Fibroblast of the conjunctiva (primary cell): ENCODE data around the gene C2orf80.
"Not testable (repeated sequence)": the region's sequence is repeated elsewhere in the genome, so short reads cannot be mapped to it uniquely, and the experiment has no call there.

Experiments used
- DNase-seq: peaks from one replicate; pipeline ENCODE4 v3.0.0-alpha.2; 2010; ENCODE audit warnings: low read depth

C2orf80 gene

GRCh38 chr2:208179028-208179609, 10.7 kb downstream of the C2orf80 start:
- DNase-seq = no peak

GRCh38 chr2:208175840-208176153, 14.0 kb downstream of the C2orf80 start:
- no peak for DNase-seq

GRCh38 chr2:208175069-208175839, 14.6 kb downstream of the C2orf80 start:
- peak; percentile 62 for DNase-seq

GRCh38 chr2:208174144-208174543, 15.7 kb downstream of the C2orf80 start:
- no peak for DNase-seq

GRCh38 chr2:208172125-208172524, 17.7 kb downstream of the C2orf80 start:
- no peak for DNase-seq

- no peak for DNase-seq
Observed at GRCh38 chr2:208164951-208165755, 24.7 kb downstream of the C2orf80 start.

GRCh38 chr2:208163489-208163888, 26.3 kb downstream of the C2orf80 start, which contains the start of gene CRYGA:
CRYGA (minus strand) TSS chr2:208163589; CDS start chr2:208163556, 33 bp downstream.
- no peak for DNase-seq

- no peak for DNase-seq
Observed at GRCh38 chr2:208156439-208156838, 33.4 kb downstream of the C2orf80 start.

GRCh38 chr2:208153156-208153555, 36.7 kb downstream of the C2orf80 start:
- DNase-seq = no peak

GRCh38 chr2:208150956-208151355, 38.9 kb downstream of the C2orf80 start:
- no peak for DNase-seq

GRCh38 chr2:208150094-208150493, 39.7 kb downstream of the C2orf80 start:
- no peak for DNase-seq

GRCh38 chr2:208148803-208149202, 41.0 kb downstream of the C2orf80 start:
- DNase-seq = no peak

GRCh38 chr2:208147759-208148158, 42.1 kb downstream of the C2orf80 start:
- no peak for DNase-seq

- no peak for DNase-seq
Observed at GRCh38 chr2:208147008-208147407, 42.8 kb downstream of the C2orf80 start.

- DNase-seq = no peak
Observed at GRCh38 chr2:208146006-208146405, 43.8 kb downstream of the C2orf80 start, which contains the start of gene CRYGB. CRYGB (minus strand) TSS chr2:208146158; CDS start chr2:208146120, 38 bp downstream.

- DNase-seq = no peak
Observed at GRCh38 chr2:208142925-208143799, 46.7 kb downstream of the C2orf80 start.

GRCh38 chr2:208142240-208142924, 47.4 kb downstream of the C2orf80 start:
- peak; percentile 5 for DNase-seq

- no peak for DNase-seq
Observed at GRCh38 chr2:208139447-208139846, 50.4 kb downstream of the C2orf80 start.

GRCh38 chr2:208138334-208138733, 51.5 kb downstream of the C2orf80 start:
- not testable (repeated sequence) for DNase-seq

- no peak for DNase-seq
Observed at GRCh38 chr2:208136716-208137094, 53.1 kb downstream of the C2orf80 start.
